Vagina (tissue), 2 donors: Measurements from ENCODE around the gene CAMSAP1.

Experiments
- POLR2AphosphoS5 ChIP-seq, 2 donors: sonication (generic); formaldehyde crosslinking; IDR thresholded peaks; one replicate each; pipeline ENCODE4 v1.9.0; 2017; ENCODE audit warnings: antibody characterized with exemption in 2 of 2, mild to moderate bottlenecking in 2 of 2, low read depth in 1 of 2; ENCODE audit not compliant: insufficient read depth in 1 of 2
- TF ChIP-seq, protein P1 (sequence below), 3 experiments: fragments of 450-650 bp in 2 of 3; fragments of 200-600 bp in 1 of 3; sonication (generic) in 1 of 3; IDR thresholded peaks; one replicate each; pipeline ENCODE4 v1.5.1; 2017 to 2019; ENCODE audit warnings: antibody characterized with exemption in 3 of 3, mild to moderate bottlenecking in 2 of 3, moderate library complexity in 2 of 3

DNA sequence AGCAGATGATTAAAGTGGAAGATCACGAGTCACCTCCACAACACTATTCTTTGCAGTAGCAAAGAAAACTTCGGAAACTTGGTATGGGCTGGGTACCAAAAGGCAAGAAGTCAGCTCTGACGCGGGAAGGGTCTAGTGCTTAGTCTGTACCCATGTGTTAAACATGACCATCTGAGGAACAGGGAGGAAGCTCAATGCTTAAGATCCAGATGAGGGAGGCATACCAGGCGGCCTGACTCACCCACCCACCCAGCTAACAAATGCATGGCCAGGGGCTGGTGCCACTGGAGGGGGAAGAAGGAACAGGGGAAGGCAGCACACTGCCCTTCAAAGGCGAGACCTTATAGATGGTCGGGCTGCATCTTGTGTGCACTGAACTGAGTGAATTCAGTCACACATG is 41.8 kb downstream of the CAMSAP1 start:
- TF ChIP-seq POLR2AphosphoS5 (IDR thresholded peaks at IDR 0.05; ENCODE audit: insufficient read depth in 1 of 2, low read depth in 1 of 2): no peak
- TF ChIP-seq, protein P1, sequence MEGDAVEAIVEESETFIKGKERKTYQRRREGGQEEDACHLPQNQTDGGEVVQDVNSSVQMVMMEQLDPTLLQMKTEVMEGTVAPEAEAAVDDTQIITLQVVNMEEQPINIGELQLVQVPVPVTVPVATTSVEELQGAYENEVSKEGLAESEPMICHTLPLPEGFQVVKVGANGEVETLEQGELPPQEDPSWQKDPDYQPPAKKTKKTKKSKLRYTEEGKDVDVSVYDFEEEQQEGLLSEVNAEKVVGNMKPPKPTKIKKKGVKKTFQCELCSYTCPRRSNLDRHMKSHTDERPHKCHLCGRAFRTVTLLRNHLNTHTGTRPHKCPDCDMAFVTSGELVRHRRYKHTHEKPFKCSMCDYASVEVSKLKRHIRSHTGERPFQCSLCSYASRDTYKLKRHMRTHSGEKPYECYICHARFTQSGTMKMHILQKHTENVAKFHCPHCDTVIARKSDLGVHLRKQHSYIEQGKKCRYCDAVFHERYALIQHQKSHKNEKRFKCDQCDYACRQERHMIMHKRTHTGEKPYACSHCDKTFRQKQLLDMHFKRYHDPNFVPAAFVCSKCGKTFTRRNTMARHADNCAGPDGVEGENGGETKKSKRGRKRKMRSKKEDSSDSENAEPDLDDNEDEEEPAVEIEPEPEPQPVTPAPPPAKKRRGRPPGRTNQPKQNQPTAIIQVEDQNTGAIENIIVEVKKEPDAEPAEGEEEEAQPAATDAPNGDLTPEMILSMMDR (IDR thresholded peaks at IDR 0.05): no peak
